HG03108 (cell line): Measurements from ENCODE around the gene CX3CL1.

Experiments
- ATAC-seq: cut with Tn5 transposase; IDR thresholded peaks from one replicate; pipeline ENCODE4 v1.9.1; 2021; ENCODE audit warnings: moderate library complexity; ENCODE audit not compliant: unreplicated experiment

The CX3CL1 gene

DNA sequence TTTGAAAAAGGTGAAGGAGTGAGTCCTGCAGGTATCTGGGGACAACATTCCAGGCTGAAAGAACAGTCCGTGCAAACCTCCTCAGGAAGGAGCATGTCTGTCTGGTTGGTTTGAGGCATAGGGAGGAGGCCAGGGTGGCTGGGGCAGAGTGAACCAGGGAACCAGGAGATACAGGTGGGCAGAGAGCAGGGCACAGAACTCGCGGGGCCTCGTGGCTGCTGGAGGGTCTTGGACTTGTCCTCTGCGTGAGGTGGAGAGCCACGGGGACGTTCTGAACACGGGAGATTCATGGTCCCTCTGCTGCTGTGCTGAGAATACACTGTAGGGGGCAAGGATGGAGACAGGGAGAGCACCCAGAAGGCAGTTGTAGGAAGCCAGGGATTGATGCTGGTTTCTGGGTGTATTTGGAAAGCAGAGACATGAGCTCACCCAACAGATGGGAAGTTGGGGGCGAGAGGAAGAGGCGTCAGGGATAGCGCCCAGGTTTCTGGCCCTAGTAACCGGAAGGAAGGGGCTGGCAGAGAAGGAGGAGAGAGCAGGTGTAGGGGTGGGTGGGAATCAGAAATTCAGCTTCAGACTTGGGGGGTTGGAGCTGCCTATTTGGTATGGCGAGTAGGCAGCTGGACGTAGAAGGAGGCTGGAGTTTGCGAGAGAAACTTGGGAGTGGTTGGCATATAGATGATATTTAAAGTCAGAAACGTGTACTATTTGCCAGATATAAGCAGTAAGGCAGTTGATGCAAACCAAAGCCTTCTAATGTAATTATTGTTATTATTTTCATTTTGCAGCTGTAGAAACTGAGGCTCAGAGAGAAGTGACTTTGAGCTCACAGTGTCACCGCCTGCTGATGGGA is 31.9 kb downstream of the CX3CL1 start, which contains the start of gene CCL17:
Gene CCL17, plus strand, starts transcription at position 803 of the 853 bp plus-strand sequence. CDS start 9,166 bp downstream, outside the sequence.
- no peak for ATAC-seq

DNA sequence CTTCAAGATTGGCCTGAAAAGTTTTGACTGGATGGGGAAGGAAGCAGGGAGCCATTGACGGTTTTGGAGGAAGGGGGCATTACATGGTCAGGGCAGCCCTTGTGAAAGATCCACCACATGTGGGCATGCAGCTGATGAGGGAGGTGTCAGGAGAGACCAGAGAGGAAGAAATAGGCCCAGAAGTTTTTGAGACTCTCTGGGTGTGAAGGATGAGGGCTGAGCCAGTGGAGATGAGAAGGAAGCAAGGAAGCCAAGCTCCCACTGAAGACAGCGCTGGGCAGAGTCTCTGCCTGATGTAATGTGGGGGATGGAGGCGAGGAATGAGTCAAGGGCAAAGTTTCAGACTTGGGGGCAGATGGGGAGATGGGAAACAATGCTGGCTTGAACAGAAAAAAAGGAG is 32.8 kb downstream of the CX3CL1 start:
- no peak for ATAC-seq

DNA sequence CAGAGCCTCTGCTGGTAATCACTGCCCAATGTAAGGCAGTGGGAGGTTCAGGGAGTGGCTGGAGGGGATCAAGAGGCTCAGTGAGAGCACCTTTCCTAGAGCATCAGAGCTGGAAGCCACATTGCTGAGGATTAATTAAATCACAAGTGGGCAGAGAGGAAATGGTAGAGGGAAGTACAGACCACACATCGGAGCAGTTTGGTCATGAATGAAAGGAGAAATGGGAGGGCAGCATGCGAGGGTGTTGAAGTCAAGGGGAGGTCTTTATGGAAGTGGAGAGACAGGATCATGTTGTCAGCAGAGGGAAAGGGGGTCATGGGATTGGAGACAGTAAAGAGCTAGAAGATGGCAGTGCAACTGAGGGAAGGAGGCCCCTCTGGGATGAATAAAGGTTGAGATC is 34.6 kb downstream of the CX3CL1 start:
- ATAC-seq, result no peak

DNA sequence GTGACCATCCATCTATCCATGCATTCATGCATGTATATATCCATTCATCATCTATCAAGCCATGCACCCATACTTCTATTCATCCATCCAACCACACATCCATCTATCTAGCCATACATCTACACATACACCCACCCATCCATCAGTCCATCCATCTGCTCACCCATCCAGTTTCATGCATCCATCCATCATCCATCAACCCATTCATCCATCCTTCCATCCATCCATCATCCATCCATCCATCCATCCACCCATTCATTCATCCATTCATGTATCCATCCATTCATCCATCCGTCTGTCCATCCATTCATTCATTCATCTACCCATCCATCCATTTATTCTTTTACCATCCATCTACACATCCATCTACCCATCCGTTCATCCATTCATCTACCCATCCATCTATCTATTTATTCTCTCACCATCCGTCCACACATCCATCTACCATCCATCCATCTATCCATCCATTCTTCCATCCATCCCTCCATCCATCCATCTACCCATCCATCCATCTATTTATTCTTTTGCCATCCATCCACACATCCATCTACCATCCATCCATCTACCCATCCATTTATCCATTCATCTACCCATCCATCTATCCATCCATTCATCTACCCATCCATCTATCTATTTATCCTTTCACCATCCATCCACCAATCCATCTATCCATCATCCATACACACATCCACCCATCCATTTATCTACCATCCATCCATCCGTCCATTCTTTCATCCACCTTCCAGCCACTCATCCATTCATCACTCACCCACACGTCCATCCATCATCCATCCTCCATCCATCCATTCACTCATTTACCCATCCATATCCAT is 35.4 kb downstream of the CX3CL1 start:
- ATAC-seq, result no peak

DNA sequence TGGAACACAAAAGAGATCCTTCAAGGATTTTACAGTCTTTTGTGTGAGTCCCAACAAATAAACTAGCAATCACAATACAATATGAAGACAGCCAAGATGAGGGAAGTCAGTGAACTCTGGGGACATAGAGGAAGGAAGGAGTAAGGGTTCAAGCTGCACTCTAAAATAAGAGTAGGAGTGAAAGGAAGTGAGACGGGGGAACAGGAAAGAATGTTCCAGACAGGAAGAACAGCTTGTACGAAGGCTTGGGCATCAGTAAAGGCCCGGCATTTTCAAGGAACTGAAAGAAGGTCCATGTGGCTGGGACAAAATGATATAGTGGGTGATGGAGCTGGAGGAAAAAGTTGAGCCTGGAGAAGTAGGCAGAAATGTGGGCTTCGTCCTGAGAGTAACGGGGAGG is 36.8 kb downstream of the CX3CL1 start:
- no peak for ATAC-seq

DNA sequence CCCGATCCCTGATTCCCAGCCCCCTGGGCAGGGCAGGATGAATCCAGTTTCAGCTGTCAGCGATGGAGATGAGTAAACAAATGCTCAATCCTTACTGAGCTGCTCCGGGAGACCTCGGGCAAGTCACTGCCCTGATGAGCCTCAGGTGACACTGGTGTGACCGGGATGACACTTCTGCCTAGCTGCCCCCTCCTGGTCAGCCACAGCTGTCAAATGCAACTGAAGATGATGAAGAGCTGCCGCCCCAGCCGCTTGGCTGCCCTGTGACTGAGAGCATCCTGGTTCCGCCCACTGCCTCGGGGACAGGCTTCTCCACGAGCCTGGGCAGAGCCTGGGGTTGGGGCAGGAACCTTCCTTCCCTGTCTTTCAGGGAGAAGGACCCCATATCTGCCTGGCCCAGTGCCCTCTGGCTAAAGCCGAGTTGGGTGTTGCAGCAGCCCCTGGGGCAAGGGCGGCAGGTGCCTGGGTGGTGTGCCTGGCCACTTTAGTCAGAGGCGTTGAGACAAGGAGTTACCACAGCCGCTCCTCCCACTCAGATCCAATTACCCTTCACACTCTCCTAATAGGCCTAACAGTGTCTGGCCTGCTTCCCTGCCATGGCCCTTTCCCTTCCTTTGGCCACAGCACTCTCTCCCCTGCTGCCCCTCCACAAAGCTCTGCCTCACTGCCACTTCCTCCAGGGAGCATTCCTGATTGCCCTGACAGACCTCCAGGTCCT is 37.7 kb downstream of the CX3CL1 start:
- no peak for ATAC-seq

DNA sequence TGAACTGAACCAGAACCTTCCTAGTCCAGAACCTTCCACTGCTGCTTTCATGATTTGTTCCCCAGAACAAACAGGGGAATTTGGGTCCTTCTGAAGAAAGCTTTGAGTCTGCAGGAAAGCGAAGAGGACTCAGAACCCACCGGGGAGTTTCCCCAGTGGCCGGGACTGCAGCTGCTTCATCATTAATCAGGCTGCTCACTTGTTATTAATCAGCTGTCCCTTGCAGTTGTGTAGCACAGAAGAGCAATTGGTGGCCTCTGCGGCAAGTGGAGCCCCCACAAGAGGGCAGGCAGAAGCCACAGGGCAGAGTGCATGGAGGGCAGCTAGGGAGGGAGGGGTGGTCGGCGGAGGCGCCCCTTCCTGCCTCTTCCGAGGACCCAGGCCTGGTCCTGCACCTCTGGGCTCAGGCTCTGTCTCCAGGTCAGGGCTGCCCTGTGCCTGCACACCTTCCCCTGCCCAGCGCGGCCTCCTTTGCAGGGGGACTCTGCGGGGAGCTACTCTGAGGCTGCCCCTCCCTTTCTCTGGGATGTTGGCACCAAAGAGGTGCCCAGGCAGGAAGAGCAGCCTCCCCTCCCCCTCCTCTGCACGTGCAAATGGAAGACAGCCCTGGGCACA is 39.2 kb downstream of the CX3CL1 start:
- no peak for ATAC-seq

DNA sequence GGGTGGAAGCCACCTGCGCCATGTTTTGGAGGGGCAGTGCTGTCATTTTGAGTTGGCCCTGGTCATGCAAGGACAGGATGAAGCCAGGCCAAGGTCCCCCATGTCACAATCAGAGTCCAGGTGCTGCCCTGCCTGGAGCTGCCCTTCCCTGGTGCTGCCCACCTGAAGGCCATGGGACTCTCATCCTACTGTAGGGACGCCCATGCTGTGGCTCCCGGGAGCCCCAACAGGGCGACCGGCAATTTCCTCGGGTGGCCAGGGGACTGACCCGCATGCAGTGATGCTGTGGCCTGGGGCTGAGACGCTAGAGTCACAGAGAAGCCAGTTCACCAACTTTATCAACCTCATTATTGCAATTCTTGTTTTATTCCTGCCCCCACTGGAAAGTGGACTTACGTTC is 40.3 kb downstream of the CX3CL1 start:
- ATAC-seq, result no peak

DNA sequence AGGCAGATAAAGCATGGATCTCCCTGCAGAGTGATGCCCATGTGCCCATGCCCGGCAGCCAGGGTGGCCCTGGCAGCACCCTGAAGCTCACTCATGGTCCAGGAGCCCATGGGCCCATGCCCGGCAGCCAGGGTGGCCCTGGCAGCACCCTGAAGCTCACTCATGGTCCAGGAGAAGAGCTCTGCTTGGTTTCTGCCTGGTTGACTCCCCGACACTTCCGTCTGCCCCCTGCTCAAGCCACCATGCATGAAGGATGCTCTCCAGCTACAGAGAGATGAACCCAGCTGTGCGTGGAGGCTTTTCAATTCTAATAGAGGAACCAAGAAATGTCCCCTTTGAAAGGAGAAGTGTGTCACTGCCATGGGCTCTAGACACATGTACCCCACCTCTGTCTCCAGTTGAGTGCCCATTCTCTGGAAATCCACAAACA is 41.0 kb downstream of the CX3CL1 start:
- ATAC-seq, result peak; percentile 72

DNA sequence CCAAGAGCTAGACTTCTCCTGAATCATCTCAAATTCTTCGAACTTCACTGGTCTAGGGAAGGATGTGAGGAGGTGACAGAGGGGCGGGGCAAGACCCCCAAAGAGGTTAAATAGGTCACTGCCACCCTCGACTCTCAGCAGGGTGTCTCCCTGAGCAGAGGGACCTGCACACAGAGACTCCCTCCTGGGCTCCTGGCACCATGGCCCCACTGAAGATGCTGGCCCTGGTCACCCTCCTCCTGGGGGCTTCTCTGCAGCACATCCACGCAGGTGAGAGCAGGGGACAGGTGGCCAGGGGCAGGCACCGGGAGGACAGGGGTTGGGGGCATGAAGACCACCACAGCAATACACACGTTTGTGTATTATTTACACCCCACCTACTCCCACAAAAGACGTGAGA is 41.4 kb downstream of the CX3CL1 start:
- no peak for ATAC-seq

DNA sequence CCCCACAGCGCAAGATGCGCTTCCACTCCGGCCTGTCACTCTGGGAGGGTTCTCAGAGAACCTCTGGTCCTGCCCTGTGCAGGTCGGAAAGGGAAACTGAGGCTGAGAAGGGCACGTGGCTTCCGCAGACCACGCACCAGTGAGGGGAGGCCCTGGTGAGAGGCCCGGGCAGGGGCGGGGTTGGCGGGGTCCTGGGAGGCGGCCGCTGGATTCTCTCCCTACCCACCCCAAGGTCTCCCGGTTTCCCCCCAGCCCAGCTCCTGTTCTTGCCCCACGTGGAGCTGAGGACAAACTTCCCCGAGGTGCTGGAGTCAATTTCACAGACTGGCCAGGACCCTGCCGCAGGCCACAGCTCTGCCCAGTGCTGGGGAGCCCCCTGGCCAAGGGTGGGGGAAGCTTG is 43.8 kb downstream of the CX3CL1 start:
- no peak for ATAC-seq

DNA sequence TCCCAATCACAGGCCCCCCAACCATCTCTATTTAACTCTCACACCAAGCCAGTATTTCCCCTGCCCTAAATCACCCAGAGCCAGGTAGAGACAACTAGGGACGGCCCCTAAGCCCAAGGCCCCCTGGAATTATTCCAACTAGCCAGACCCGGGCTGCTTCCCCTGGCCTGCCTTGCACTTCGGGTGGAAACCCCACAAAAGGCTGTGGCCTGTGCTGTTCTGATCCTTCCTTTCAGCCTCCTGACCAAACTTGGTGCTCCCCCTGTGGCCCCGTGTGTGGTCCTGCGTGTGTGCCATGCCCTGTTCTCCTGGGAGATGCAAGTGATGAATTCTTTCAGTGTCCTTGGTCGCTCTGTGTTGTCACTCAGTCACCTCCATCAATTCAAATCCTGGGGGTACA is 47.2 kb downstream of the CX3CL1 start:
- no peak for ATAC-seq

DNA sequence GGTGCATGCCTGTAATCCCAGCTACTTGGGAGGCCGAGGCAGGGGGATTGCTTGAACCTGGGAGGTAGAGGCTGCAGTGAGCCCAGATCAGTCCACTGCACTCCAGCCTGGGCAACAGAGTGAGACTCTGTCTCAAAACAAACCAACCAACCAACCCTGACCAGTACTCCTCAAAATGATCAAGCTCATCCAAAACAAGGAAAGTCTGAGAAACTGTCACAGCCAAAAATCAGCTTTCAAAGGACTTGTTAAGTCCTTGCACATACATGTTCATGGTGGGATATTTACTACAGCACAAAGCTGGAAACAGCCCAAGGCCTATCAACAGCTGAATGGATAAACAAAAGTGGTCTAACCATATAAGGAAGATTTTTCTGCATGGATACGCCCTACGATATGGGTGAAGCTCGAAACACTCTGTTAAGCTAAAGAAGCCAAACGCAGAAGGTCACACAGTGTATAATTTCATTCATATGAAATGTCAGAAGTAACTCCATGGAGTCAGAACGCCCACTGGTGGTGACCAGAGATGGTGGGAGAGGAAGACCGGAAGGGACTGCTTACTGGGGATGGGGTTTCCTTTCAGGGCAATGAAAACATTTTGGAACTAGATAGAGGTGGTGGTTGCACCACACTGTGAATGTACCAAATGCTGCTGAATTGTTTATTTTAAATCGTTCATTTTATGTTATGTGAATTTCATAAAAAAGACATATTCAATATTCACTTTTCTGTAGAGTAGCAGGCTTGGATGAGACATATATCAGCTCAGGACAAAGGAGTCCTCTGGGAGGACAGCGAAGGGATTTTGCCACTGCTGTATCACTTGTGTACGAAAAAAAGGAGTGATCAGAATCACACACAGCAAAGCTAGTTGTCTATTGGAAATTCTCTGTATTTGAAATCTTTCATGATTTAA is 50.0 kb downstream of the CX3CL1 start:
- no peak for ATAC-seq

DNA sequence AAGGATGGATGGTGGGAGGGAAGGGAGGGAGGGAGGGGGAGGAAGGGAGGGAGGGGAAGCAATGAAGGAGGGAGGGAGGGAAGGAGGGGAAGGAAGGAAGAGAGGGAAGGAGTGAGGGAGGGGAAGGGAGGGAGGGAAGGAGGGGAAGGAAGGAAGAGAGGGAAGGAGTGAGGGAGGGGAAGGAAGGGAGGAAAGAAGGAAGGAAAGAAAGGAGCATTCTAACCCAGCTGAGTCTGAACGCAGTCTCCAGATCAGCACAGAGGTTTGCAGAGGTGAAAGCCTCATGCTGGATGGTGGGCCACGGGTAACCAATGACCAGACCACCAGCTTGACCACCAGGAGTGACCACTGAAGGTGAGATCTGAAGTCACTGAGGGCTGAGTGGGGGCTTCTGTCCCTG is 50.9 kb downstream of the CX3CL1 start:
- ATAC-seq, result no peak

DNA sequence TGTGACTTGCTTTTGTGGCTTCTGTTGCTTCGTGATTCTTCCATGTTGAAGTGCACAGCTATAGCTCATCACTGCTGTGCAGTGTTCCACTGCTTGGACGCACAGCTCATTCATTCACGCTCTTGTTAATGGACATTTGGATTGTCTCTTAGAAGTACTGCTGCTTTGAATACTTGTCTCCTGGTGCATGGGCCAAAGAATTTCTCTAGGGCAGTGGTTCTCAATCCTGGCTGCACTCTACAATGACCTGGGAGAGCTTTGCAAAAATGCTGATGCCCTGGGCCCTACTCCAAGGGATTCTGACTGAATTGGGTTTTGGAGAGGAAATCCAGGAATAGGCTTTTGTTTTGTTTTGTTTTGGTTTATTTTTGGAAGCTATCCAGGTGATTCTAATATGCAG is 52.3 kb downstream of the CX3CL1 start:
- no peak for ATAC-seq

DNA sequence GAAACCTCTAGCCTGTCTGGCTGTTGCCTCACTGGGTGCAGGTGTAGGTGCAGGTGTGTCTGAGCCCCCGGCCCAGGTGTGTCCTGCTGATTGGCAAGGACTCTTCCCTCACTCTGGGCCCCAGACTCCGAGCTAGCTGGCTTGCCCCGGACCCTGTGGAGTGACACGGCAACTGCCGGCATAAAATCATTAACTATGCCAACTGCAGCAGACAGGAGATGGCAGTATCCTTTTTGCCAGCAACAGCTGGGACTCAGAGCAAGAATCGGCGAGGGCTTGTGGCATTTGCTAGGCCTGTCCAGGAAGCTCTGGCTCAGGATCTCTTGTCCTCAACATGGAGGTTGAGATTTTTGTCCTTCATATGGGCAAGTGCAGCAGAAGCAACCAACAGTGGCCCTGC is 54.1 kb downstream of the CX3CL1 start:
- ATAC-seq, result no peak

DNA sequence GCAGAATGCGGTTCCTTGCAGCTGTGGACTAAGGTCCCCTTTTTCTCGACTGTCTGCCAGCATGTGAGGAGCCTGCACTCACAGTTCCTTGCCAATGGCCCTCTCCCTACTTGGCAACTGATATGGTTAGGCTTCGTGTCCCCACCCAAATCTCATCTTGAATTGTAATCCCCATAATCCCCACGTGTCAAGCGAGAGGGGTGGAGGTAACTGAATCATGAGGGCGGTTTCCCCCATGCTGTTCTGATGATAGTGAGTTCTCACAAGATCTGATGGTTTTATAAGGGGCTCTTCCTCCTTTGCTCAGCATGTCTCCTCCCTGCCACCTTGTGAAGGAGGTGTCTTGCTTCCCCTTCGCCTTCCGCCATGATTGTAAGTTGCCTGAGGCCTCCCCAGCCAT is 55.0 kb downstream of the CX3CL1 start:
- ATAC-seq, result no peak

DNA sequence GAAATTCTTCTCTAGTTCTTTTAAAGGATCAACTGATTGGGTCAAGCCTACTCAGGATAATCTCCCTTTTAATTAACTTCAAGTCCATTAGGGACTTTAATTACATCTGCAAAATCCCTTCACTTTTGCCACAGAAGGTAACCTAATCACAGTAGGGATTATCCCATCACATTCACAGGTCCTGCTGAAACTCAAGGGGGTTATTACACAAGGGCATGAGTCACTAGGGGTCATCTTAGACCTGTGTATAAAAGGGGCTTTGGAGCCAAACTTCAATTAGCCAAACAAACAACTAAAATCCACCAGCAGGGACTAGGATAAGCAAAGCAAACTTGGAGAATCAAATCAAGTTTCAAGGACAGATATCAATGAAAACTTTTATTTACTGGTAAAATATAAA is 55.5 kb downstream of the CX3CL1 start:
- no peak for ATAC-seq

DNA sequence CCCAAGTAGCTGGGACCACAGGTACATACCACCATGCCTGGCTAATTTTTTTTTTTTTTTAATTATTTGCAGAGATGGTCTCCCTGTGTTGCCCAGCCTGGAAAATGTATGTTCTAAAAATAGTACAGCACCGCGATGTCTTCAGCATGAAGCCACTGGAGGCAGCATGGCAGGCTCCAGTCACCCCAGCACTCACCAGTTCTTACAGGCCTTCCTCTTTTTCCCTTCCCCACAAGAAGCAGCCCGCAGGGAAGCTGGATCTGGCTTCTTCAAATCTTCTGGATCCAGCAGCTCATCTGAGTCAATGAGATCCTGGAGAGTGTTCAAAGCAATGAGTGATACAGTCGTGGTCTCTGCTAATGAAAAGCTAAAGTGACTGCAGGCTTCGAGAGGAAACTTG is 58.7 kb downstream of the CX3CL1 start:
- no peak for ATAC-seq

DNA sequence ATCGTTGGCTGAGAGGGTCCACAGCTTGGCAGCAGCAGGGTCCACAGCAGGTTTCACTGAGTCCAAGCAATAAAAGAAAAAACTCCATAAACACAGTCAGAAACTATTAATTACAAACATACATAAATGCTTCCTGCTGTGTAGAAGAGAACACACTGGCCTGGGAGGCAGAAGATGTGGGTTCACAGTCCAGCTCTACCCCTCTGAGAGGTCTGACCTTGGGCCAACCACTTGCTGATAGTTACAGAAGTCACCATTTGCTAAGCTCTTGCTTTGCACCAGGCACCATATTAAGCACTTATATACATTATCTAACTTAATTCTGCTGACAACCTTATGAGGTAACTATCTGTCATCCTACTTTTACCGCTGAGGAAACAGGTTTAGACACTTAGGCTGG is 60.2 kb downstream of the CX3CL1 start:
- no peak for ATAC-seq
